Skeletal muscle cell (primary cell): ENCODE data around the gene CAPN12.

Source experiments
- DNase-seq: peaks from one replicate; pipeline ENCODE4 v3.0.0-alpha.2; 2010; ENCODE audit warnings: low read depth
- H3K4me3 ChIP-seq: 2 replicates; pipeline ENCODE4 v1.5.1; 2011; ENCODE audit warnings: low read depth, mild to moderate bottlenecking, control low read depth, low read length, moderate library complexity

The CAPN12 gene

DNA sequence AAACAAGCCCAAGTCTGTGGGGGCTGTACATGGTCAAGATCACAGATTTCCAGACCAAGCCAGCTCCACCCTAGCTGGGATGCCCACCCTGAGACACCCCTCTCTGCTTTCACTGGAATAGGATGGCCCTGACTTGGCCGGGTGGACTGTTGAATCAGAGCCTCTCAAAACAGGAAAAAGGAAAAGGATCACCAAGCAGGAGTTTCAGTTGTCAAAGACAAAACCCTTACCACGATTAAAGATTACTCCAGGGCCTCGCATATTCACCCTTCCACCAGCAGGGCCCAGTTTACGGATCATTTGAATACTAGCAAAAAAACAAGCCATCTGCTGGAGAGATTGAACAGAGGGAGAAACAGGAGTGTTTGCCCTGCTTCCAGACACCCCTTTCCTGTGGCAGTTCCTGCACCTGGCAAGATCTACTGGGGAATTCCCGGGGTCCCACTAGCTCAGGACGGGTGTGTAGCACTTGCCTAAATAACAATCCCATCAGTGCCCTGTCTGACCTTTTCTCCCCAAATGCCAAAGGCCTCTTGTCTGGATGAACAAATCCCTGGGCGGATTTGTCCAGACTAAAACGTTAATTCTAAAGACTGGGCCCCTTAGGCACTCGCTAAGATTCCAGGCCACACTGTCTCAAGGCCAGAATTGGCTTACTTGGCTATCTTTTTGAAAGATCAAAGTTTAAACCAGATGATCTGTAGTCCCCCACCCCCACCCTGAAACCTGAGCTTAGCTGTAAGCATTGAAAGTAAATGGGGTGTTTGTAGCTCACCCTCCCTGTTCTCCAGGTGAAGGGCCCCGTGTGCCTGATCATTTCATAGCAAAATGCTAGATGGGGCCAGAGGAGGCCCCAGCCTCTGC is 58.4 kb downstream of the CAPN12 start:
- DNase-seq: no peak
- H3K4me3 ChIP-seq: no peak overlapping the region

DNA sequence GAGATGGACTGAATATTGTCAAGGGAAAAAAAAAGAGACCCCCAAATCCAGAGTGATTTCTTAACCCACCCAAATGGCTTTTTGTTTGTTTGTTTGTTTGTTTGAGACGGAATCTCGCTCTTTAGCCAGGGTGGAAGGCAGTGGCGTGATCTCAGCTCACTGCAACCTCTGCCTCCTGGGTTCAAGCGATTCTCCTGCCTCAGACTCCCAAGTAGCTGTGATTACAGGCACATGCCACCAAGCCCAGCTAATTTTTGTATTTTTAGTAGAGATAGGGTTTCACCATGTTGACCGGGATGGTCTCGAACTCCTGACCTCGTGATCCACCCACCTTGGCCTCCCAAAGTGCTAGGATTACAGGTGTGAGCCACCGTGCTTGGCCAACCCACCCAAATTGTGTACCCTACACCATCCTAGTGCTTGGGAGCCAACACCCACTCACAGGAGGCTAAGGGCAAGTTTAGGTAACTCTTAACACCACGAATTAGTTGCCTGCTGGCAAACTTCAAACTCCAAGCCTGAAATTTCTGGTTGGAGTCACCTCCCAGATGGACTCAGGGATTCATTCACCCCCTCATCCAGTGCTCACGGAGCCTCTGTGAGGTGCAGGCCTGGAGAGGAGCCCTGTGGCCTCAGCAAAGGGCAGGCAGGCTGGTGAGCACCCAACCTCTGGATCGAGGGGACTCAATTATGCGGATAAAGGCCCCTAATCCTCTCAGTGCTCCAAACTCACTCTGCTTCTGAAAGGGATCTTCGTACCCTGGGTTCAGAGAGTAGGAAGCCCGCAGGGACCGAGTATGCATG is 59.2 kb downstream of the CAPN12 start:
- DNase-seq: no peak
- no peak overlapping the region for H3K4me3 ChIP-seq

DNA sequence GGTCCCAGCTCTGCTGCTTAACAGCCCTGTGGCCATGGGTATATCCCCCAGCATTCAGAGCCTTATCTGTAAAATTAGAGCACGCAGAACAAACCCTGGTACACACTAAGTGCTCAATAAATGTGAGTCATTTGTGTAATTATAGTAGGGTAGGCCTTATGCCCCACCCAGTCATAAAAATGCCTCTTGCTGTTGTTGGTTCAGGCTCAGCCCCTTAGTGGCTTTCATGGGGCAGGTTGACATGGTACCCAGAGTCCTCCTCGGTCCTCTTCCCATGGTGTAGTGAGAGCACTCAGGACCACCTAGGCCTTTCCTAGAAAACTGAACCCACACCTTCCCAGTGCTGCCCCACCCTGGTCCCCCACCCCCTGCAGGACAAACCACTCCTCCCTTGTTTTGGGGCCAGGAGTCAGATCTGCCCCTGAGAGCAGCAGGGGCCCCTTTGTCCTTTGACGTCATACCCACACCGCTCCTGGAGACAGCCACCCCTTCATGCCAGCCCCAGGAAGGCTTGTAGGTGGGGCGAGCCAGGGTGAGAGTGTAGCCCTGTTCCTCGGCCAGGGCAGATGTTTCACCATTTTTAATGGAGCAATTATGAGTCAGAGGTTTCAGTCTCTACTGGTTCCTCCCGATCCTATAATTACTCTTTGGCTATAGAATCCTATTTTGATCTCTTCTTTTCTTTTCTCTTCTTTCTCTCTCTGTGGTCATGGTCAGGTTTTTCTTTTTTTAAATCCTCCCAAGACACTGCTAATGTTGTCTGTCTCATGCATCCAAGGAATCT is 60.0 kb downstream of the CAPN12 start:
- no peak overlapping the region for H3K4me3 ChIP-seq
- peak; percentile 91 for DNase-seq

DNA sequence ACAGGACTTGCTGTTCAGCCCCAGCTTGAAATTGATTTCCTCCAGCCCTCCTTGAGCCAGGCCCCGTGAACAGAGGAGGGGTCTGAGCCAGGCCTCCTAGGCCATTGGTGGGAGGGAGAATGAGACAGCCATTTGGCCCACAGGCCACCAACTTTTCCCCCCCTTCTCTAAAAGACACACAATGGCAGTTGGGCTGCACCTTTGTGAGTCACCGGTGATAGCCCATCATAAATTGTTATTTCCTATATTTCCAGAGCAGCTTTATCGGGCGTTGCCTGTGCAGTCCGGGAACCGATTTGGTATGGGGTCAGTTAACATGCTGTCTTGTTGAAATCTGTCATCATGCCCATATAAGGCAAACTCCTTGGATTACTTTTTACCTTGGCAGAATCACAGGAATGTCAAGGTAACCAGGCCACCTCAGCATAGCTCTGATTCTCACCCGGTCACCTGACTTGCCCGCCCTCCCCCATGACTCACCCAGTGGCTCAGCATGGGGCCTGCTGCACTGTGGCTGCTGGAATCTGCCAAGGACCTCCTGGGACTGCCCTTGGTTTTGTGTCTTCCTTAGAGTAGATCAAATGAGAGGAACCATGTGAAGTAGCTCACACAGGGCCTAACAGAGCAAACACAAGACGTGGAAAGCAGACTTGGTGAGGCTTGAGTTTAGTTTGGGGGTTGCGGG is 60.7 kb downstream of the CAPN12 start:
- peak; percentile 82 for DNase-seq
- no peak overlapping the region for H3K4me3 ChIP-seq

DNA sequence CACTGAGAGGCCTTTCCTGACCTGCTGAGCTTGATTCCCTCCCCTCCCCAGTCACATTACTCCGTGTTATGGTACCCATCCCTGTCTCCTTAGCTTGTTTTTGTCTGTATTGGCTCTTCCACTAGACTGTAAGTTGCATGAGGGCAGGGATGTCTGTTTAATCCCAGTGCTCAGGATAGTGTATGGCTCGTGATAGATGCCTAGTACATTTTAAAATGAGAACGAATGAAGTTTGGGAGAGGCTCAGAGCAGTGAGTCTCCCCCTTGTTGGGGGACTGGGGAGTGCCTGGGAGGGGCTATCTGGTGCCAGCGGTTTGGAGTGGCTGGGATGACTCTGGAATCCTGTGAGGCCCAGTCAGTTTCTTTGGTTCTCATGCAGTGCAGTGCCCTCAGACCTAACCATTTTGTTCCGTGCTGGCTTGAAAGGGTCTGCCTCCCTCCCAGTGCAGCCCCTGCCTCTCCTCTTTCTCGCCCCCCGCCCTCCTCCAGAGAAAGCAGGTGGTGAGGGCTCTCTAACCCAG is 61.3 kb downstream of the CAPN12 start:
- H3K4me3 ChIP-seq: no peak overlapping the region

DNA sequence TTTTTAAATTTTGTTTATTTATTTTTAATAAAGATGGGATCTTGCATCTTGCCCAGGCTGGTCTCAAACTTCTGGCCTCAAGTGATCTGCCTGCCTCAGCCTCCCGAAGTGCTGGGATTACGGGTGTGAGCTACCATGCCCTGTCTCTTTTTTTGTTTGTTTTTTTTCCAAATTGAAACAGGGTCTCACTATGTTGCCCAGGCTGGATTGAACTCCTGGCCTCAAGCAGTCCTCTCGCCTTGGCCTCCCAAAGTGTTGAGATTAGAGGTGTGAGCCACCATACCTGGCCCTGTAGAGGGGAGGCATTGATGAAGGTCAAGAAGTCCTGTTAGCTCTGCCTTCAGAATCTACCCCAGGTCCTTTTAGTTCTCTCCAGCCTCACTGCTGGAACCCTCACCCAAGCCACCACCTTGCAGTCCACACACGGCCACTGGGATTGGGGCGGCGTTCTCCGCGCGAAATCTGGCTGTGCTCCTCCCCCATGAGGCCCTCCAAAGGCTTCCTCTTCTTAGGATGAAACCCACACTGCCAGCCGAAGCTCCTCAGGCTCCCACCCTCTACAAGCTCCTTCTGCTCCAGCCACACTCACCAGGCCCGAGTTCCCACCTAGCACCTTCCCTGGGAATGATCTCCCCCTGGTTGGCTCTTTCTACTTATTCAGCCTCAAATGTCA is 61.9 kb downstream of the CAPN12 start:
- no peak for DNase-seq
- H3K4me3 ChIP-seq: no peak overlapping the region

More for the DNA sequence above, 61.3 kb downstream of the CAPN12 start:
- DNase-seq: no peak
